K562 (cell line): ENCODE results near the gene LCE1E.

ENCODE experiments used
- BCLAF1 ChIP-seq, 2 experiments: fragments of 450-650 bp in 1 of 2; IDR thresholded peaks; 2 replicates each; pipeline ENCODE4 v1.6.1; 2011 to 2017; ENCODE audit warnings: low read depth in 2 of 2, antibody characterized with exemption in 1 of 2, borderline replicate concordance in 1 of 2, low read length in 1 of 2, mild to moderate bottlenecking in 1 of 2, mixed read lengths in 1 of 2; ENCODE audit not compliant: control insufficient read depth in 1 of 2
- GABPB1 ChIP-seq: sonication (generic); formaldehyde crosslinking; IDR thresholded peaks from 2 replicates; pipeline ENCODE4 v1.8.0; 2022; ENCODE audit warnings: mild to moderate bottlenecking, missing genetic modification reagents
- KDM1A ChIP-seq, 2 experiments: fragments of 450-650 bp; IDR thresholded peaks; 2 replicates each; pipeline ENCODE4 v1.6.1; 2016; ENCODE audit warnings: mild to moderate bottlenecking in 2 of 2
- MYNN ChIP-seq, 2 experiments: sonication (generic); formaldehyde crosslinking in 1 of 2; IDR thresholded peaks; 2 replicates each; pipeline versions ENCODE4 v1.5.0 to v1.6.1; 2016 to 2020; ENCODE audit warnings: antibody characterized with exemption in 1 of 2, missing genetic modification reagents in 1 of 2
- NFE2L1 ChIP-seq: fragments of 450-650 bp; IDR thresholded peaks from 2 replicates; pipeline ENCODE4 v1.6.1; 2016; ENCODE audit warnings: missing genetic modification characterization, low read depth, mild to moderate bottlenecking, missing compliant biosample characterization, moderate library complexity, borderline replicate concordance
- STAT5B ChIP-seq: fragments of 250-450 bp; sonication (Bioruptor Pico); IDR thresholded peaks from 2 replicates; pipeline ENCODE4 v1.8.0; 2021; ENCODE audit warnings: mild to moderate bottlenecking, inconsistent platforms
- TARDBP ChIP-seq: fragments of 450-650 bp; IDR thresholded peaks from 2 replicates; pipeline ENCODE4 v1.6.1; 2016
- ZNF639 ChIP-seq, 2 experiments: fragments of 200-800 bp in 1 of 2; sonication (Bioruptor generic) in 1 of 2; sonication (generic) in 1 of 2; formaldehyde crosslinking in 1 of 2; IDR thresholded peaks in 1 of 2; conservative IDR thresholded peaks in 1 of 2; 2 replicates each; pipeline versions ENCODE4 v1.5.0 to v1.6.1; 2016 to 2020; ENCODE audit warnings: missing compliant biosample characterization in 1 of 2, missing genetic modification characterization in 1 of 2, missing genetic modification reagents in 1 of 2
- ZNF695 ChIP-seq: fragments of 450-650 bp; formaldehyde crosslinking; IDR thresholded peaks from 2 replicates; pipeline ENCODE4 v1.4.0; 2020; ENCODE audit warnings: mild to moderate bottlenecking, moderate library complexity
- TF ChIP-seq, protein P1 (sequence below): fragments of 200-800 bp; sonication (Bioruptor generic); IDR thresholded peaks from 2 replicates; pipeline ENCODE4 v1.6.1; 2016; ENCODE audit warnings: missing genetic modification characterization, missing compliant biosample characterization
- TF ChIP-seq, protein P2 (sequence below), 3 experiments: IDR thresholded peaks in 2 of 3; conservative IDR thresholded peaks in 1 of 3; 2 replicates each; pipeline ENCODE4 v1.5.1; 2011 to 2012; ENCODE audit warnings: low read length in 3 of 3, mild to moderate bottlenecking in 3 of 3, control low read depth in 2 of 3, improper control_type of control experiment in 1 of 3, inconsistent platforms in 1 of 3, low read depth in 1 of 3, mixed read lengths in 1 of 3, moderate library complexity in 1 of 3; ENCODE audit not compliant: insufficient read depth in 2 of 3
- TF ChIP-seq, protein P3 (sequence below): fragments of 450-650 bp; IDR thresholded peaks from 2 replicates; pipeline ENCODE4 v1.6.1; 2016; ENCODE audit warnings: borderline replicate concordance

- TF ChIP-seq TARDBP (no peak), KDM1A (IDR thresholded peaks at IDR 0.05) (no peak), NFE2L1 (tag) (no peak), STAT5B (CRISPR knock-in tag) (no peak), BCLAF1 (IDR thresholded peaks at IDR 0.05; ENCODE audit: borderline replicate concordance in 1 of 2, control insufficient read depth in 1 of 2, low read depth in 2 of 2, low read length in 1 of 2) (no peak), GABPB1 (CRISPR knock-in tag) (no peak), MYNN (IDR thresholded peaks at IDR 0.05) (no peak), MYNN (CRISPR knock-in tag; IDR thresholded peaks at IDR 0.05) (no peak), ZNF639 (CRISPR knock-in tag; conservative IDR thresholded peaks at IDR 0.05 in 1 of 2, IDR thresholded peaks at IDR 0.05 in 1 of 2) (no peak), ZNF695 (CRISPR knock-in tag) (no peak)
- TF ChIP-seq, protein P1, sequence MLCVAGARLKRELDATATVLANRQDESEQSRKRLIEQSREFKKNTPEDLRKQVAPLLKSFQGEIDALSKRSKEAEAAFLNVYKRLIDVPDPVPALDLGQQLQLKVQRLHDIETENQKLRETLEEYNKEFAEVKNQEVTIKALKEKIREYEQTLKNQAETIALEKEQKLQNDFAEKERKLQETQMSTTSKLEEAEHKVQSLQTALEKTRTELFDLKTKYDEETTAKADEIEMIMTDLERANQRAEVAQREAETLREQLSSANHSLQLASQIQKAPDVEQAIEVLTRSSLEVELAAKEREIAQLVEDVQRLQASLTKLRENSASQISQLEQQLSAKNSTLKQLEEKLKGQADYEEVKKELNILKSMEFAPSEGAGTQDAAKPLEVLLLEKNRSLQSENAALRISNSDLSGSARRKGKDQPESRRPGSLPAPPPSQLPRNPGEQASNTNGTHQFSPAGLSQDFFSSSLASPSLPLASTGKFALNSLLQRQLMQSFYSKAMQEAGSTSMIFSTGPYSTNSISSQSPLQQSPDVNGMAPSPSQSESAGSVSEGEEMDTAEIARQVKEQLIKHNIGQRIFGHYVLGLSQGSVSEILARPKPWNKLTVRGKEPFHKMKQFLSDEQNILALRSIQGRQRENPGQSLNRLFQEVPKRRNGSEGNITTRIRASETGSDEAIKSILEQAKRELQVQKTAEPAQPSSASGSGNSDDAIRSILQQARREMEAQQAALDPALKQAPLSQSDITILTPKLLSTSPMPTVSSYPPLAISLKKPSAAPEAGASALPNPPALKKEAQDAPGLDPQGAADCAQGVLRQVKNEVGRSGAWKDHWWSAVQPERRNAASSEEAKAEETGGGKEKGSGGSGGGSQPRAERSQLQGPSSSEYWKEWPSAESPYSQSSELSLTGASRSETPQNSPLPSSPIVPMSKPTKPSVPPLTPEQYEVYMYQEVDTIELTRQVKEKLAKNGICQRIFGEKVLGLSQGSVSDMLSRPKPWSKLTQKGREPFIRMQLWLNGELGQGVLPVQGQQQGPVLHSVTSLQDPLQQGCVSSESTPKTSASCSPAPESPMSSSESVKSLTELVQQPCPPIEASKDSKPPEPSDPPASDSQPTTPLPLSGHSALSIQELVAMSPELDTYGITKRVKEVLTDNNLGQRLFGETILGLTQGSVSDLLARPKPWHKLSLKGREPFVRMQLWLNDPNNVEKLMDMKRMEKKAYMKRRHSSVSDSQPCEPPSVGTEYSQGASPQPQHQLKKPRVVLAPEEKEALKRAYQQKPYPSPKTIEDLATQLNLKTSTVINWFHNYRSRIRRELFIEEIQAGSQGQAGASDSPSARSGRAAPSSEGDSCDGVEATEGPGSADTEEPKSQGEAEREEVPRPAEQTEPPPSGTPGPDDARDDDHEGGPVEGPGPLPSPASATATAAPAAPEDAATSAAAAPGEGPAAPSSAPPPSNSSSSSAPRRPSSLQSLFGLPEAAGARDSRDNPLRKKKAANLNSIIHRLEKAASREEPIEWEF (CRISPR knock-in tag), result no peak
- TF ChIP-seq, protein P2, sequence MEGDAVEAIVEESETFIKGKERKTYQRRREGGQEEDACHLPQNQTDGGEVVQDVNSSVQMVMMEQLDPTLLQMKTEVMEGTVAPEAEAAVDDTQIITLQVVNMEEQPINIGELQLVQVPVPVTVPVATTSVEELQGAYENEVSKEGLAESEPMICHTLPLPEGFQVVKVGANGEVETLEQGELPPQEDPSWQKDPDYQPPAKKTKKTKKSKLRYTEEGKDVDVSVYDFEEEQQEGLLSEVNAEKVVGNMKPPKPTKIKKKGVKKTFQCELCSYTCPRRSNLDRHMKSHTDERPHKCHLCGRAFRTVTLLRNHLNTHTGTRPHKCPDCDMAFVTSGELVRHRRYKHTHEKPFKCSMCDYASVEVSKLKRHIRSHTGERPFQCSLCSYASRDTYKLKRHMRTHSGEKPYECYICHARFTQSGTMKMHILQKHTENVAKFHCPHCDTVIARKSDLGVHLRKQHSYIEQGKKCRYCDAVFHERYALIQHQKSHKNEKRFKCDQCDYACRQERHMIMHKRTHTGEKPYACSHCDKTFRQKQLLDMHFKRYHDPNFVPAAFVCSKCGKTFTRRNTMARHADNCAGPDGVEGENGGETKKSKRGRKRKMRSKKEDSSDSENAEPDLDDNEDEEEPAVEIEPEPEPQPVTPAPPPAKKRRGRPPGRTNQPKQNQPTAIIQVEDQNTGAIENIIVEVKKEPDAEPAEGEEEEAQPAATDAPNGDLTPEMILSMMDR (IDR thresholded peaks at IDR 0.05 in 2 of 3, conservative IDR thresholded peaks at IDR 0.05 in 1 of 3; ENCODE audit: insufficient read depth in 2 of 3, low read depth in 1 of 3, low read length in 3 of 3), result no peak
- TF ChIP-seq, protein P3, sequence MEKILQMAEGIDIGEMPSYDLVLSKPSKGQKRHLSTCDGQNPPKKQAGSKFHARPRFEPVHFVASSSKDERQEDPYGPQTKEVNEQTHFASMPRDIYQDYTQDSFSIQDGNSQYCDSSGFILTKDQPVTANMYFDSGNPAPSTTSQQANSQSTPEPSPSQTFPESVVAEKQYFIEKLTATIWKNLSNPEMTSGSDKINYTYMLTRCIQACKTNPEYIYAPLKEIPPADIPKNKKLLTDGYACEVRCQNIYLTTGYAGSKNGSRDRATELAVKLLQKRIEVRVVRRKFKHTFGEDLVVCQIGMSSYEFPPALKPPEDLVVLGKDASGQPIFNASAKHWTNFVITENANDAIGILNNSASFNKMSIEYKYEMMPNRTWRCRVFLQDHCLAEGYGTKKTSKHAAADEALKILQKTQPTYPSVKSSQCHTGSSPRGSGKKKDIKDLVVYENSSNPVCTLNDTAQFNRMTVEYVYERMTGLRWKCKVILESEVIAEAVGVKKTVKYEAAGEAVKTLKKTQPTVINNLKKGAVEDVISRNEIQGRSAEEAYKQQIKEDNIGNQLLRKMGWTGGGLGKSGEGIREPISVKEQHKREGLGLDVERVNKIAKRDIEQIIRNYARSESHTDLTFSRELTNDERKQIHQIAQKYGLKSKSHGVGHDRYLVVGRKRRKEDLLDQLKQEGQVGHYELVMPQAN, result no peak
Observed at GRCh38 chr1:152756872-152757271, 29.2 kb upstream of the LCE1E start.
